HG02870 (cell line): ENCODE measurements around the gene RPS19.
A peak's percentile ranks its signal among the peaks of the same experiment; 100 is the strongest.

ENCODE experiments used
- ATAC-seq: cut with Tn5 transposase; IDR thresholded peaks from one replicate; pipeline ENCODE4 v1.9.1; 2021; ENCODE audit warnings: mild to moderate bottlenecking, moderate library complexity; ENCODE audit not compliant: unreplicated experiment

RPS19 gene

GRCh38 chr19:41877916-41878905 lies 18.2 kb downstream of the RPS19 start:
- ATAC-seq = no peak

GRCh38 chr19:41879080-41879479 lies 19.0 kb downstream of the RPS19 start:
- ATAC-seq = no peak

- ATAC-seq = no peak
These were observed 19.7 kb downstream of the RPS19 start for GRCh38 chr19:41879670-41880328.

GRCh38 chr19:41880329-41880708 lies 20.3 kb downstream of the RPS19 start:
- no peak for ATAC-seq

GRCh38 chr19:41882568-41883462 lies 22.8 kb downstream of the RPS19 start, which contains the start of gene ARHGEF1:
Gene ARHGEF1, plus strand, starts transcription at chr19:41883184. Its CDS starts 4,899 bp downstream, at chr19:41888083.
- ATAC-seq = no peak

- ATAC-seq = no peak
These were observed 23.4 kb downstream of the RPS19 start for GRCh38 chr19:41883463-41883820.

GRCh38 chr19:41883821-41884733 lies 24.0 kb downstream of the RPS19 start:
- peak; percentile 74 for ATAC-seq

- ATAC-seq = no peak
These were observed 27.0 kb downstream of the RPS19 start for GRCh38 chr19:41886761-41887710.

- no peak for ATAC-seq
These were observed 27.8 kb downstream of the RPS19 start for GRCh38 chr19:41887711-41888382.

- ATAC-seq = no peak
These were observed 28.9 kb downstream of the RPS19 start for GRCh38 chr19:41888926-41889325.

- no peak for ATAC-seq
These were observed 29.8 kb downstream of the RPS19 start for GRCh38 chr19:41889896-41890295.

GRCh38 chr19:41890936-41891335 lies 30.9 kb downstream of the RPS19 start:
- ATAC-seq = no peak

- ATAC-seq = no peak
These were observed 32.3 kb downstream of the RPS19 start for GRCh38 chr19:41892173-41892902.

- no peak for ATAC-seq
These were observed 33.8 kb downstream of the RPS19 start for GRCh38 chr19:41893899-41894298.

- no peak for ATAC-seq
These were observed 34.3 kb downstream of the RPS19 start for GRCh38 chr19:41894350-41894749.

- ATAC-seq = no peak
These were observed 35.9 kb downstream of the RPS19 start for GRCh38 chr19:41895745-41896580.

GRCh38 chr19:41896581-41896942 lies 36.5 kb downstream of the RPS19 start:
- no peak for ATAC-seq
